Muscle of back (tissue), 11 donors: ENCODE data around the gene HCAR2. TPM values are rescaled to one million over a fixed set of nuclear protein-coding genes. Genes with fewer than 3 reads are reported as not detected.
"Not testable (repeated sequence)": the region's sequence is repeated elsewhere in the genome, so short reads cannot be mapped to it uniquely, and the experiment has no call there.

Source experiments
- DNase-seq, 3 donors: peaks; one replicate each; pipeline versions ENCODE4 v3.0.0 to v3.0.0-alpha.2; 2013
- polyA plus RNA-seq, 10 donors: library from polyadenylated mRNA; unstranded; fragments of 120-200 nt; gene quantifications; one replicate each; pipeline ENCODE4 v1.2.1, GENCODE V29; 2013; ENCODE audit not compliant: insufficient read length in 10 of 10

HCAR2 gene
- polyA plus RNA-seq, 10 donors: 0.12 to 2.7 (median 0.20) TPM; not detected in 3

- no peak for DNase-seq
These were observed 34.9 kb downstream of the HCAR2 start for GRCh38 chr12:122668268-122668667.

GRCh38 chr12:122665759-122666158, 37.4 kb downstream of the HCAR2 start:
- no peak for DNase-seq

GRCh38 chr12:122665349-122665748, 37.8 kb downstream of the HCAR2 start:
- no peak for DNase-seq

DNA sequence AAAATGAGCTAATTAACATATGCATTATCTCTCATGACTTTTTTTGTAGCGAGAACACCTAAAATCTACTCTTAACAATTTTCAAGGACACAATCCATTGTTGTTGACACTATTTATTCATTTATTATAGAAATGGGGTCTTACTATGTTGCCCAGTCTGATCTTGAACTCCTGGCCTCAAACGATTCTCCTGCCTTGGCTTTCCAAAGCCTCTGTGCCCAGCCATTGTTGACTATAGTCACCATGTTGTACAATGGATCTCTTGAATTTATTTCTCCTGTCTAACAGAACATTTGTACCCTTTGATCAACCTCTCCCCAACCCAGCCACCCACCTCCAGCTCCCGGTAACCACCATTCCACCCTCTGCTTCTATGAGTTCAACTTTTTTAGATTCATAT, 41.2 kb downstream of the HCAR2 start:
- DNase-seq: no peak

DNA sequence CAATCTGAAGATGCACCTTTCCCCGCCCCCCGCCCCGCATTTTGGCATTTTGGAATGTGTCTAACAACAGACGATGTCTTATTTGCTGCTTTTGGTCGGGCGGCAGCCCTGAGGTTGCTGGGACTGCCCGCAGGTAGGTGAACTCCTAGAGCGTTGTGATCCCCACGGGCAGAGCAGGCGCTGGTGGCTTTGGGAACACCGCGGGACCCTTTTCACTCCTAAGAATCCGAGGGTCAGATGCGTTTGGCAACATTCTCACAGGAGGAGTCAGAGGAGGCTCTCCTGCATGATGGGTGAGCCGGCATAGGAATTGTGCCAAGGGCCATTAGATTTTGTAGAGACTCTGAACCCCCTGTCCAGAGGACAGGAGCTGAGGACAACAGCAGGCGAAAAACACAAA, 41.9 kb downstream of the HCAR2 start:
- DNase-seq: no peak

DNA sequence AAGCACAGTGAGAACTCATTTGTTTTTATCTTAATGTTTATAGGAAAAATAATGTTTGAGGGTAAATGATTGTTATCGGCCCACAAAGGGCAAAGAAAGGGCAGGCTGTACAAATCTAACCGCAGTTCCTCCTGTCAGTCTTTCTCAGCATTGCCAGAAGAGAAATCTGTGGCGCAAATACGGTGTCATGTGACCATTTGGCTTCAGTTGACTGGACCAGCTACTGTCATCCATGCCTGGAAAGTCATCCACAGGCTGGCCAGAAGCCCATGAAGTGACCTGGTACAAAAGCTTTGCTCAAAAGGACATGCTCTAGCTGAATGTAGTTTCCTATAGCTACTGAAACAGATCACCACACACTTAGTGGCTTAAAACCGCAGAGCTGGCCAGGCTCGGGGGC, 43.6 kb downstream of the HCAR2 start:
- no peak for DNase-seq

DNA sequence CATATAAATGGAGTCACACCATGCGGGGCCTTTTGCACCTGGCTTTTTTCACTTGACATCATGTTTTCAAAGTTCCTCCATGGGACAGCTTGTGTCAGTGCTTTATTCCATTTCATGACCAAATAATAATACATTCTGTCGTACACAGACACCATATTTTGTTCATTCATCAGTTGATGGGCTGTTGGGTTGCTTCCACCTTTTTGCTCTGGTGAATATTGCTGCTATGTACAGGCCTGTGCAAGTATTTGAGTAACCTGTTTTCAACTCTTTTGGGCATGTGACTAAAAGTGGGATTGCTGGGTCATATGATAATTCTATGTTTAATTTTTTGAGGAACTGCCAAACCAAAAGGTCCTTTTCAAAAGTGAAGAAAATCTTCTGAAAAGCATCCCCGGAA, 46.9 kb downstream of the HCAR2 start:
- DNase-seq: no peak

GRCh38 chr12:122653291-122653690, 49.9 kb downstream of the HCAR2 start:
- not testable (repeated sequence) for DNase-seq

- no peak for DNase-seq
These were observed 51.5 kb downstream of the HCAR2 start for GRCh38 chr12:122651520-122652224.

Other genes starting within 250 kb of the HCAR2 start
- 10 to 100 TPM; 17.7 to 38.3 (median 24.7) TPM for gene ZCCHC8, start 202.4 kb downstream of the HCAR2 start, polyA plus RNA-seq
- gene RSRC2, start 176.4 kb downstream of the HCAR2 start, polyA plus RNA-seq: 100 to 1,000 TPM in 8 of 10 donors, 10 to 100 TPM in 2; 81.4 to 140 (median 107) TPM
- 10 to 100 TPM; 12.5 to 33.2 (median 22.4) TPM for gene KNTC1, start 176.1 kb downstream of the HCAR2 start, polyA plus RNA-seq
- 1 to 10 TPM in 1 of 10 donors, under 1 TPM in 4, not detected in 5; 0.26 to 1.3 (median 0.28) TPM for gene HCAR3, start 13.5 kb upstream of the HCAR2 start, polyA plus RNA-seq
- 1 to 10 TPM in 1 of 10 donors, under 1 TPM in 9; 0.07 to 1.5 (median 0.19) TPM for gene HCAR1, start 27.5 kb upstream of the HCAR2 start, polyA plus RNA-seq
- 10 to 100 TPM; 53.4 to 72.8 (median 63.7) TPM for gene DENR, start 49.5 kb upstream of the HCAR2 start, polyA plus RNA-seq
- gene CCDC62, start 71.2 kb upstream of the HCAR2 start, polyA plus RNA-seq: 1 to 10 TPM in 4 of 10 donors, under 1 TPM in 6; 0.27 to 2.0 (median 0.91) TPM
- 1 to 10 TPM; 4.6 to 9.5 (median 7.3) TPM for gene HIP1R, start 132.1 kb upstream of the HCAR2 start, polyA plus RNA-seq
- gene VPS37B, start 192.8 kb upstream of the HCAR2 start, polyA plus RNA-seq: 10 to 100 TPM; 17.8 to 26.6 (median 20.7) TPM